ENCODE data around the gene LRRC45.

The LRRC45 gene

DNA sequence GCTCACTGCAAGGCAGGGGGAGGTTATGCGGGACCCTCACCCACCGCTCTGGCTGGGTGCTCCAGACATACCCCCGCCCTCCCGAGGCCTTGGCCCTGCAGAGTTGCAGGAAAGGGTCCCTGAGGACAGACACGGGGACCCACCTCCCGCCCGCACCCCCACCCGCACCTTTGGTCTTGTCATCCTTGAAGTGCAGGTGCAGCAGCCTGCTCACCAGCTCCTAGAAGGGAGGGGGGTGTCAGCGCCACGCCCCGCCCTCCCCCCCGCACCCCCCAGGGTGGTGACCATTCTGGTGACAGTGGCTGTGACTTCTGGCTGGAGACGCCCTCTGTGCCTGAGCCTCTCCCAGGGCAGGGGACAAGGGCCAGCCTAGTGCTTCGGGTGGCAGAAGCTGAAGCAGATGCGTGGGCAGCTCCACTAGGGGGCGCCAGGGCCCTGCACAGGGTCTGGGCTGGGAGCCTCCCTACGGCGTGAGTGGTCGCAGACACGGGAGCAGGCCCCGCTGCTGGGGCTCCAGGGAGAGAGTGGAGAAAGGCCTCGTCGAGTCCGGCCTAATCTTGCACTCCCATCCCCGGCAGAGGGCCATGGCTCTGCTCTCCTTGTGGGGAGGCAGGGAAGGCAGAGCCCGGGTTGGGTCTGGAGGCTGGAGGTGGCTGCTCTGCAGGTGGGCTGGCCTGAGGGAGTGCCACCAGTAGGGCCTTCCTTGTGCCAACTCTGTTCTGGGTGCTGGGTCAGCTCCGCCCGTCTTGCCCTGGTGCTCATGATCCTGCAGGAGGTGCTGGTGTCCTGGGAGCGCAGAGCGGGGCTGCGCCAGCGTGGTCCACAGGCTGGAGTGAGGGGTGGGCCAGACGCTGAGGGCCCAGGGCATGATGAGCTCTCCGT is 3.2 kb upstream of the LRRC45 start:
- DNase-seq (ENCODE audit: low read depth) = no peak

GRCh38 chr17:82020572-82021106 is 2.5 kb upstream of the LRRC45 start:
- DNase-seq (ENCODE audit: low read depth) = no peak

DNA sequence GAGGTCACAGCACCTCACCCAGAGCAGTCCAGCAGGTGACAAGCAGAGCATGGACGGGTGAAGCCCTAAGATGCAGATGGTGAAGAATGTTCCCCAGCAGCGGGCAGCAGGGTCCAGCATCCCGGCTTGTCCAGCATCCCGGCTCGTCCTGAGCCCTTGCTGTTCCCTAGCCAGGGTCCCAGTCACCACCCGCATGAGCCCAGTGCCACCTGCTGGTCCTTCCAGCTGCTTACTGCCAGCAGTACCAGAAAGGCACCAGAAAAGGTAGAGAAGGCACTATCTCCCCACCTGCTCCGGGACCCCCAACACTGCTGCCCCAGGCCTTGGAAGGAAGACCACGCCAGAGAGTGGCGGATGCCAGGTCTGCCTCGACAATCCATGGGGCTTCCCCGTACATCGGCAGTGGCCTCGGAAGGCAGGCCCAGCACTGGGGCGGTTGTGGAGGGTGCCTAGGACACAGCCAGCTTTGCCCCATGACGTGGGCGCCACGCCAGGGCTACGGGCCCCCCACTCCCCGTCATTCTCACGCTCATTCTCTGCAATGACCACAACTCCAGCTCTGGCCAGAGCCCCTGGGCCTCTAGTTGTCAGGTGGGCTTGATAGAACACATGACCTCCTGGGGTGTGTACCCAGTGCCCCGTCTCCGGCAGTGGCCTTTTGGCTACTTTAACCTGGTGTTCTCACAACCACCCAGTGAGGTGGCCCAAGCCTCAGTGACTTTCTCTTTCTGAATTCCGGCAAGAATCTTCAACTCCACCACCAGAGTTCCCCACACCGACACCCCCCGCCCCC is 1.8 kb upstream of the LRRC45 start:
- DNase-seq (ENCODE audit: low read depth) = no peak

DNA sequence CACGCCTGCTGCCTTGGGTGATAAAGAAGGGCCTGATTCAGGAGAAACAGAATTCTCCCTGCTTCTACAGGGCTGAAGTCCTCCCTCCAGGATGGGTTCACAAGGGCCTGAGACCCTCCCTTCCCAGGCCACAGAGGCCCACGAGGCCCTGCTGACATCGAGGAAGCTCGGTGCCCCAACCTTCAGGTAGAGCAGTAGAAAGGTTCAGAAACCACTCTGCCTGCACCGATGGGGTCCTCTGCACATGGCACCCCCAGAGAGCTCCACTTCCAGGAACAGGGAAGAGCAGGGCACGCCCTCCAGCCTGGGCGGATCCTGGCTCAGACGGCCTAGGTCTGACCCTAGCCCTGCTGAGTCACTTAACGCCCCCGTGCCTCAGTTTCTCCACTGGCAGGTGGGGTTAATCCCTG is 1.2 kb upstream of the LRRC45 start:
- DNase-seq (ENCODE audit: low read depth) = no peak

DNA sequence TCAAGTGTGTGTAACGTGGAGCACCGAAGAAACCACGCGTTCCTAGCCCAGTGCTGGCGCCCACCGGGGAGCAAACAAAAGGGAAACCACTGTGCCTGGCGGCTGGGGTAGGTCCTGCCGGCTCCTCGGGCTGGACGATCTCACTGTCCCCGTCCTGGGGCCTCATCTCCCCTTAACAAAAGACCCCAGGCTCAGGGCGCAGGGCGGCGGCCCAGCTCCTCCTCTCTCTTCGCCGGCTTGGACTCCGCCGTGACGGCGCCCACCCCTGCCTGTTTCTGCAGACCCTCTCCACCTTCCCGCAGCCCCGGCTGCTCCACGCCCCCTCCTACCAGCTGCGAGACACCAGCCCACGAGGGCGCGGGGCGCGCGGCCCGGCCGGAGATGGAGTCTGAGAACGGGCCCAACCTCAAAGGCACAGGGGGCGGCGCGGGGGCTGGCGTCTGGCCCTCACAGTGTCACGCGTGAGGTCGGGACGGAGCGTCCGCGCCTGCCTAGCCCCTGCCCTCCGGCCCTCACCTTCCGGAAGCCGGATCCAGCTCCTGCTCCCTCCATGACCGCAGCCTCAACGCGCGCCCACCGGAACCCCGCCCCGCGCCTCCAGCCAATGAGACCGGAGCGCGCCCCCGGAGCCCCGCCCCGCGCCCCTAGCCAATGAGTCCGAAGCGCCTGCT is 660 bp upstream of the LRRC45 start, which contains the start of gene CENPX:
Gene CENPX (minus strand): TSS at position 569 of the 671 bp plus-strand sequence. CDS start 17 bp downstream, at position 552.
- no peak for DNase-seq (ENCODE audit: low read depth)

GRCh38 chr17:82023447-82024241 is 539 bp downstream of the LRRC45 start:
- no peak for DNase-seq (ENCODE audit: low read depth)

DNA sequence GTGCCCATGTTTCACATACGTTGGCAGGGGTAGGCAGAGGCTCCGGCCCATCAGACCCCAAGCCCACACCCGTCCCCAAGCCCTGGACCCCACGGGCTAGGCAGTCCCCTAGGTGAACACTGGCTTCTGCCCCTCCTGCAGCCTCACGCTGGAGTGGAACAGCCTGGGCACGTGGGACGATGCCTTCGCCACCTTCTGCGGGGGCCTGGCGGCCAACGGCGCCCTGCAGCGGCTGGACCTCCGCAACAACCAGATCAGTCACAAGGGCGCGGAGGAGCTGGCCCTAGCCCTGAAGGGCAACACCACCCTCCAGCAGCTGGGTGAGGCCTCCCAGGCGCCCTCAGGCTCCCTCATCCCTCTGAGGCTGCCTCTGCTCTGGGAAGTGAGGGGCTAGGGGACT is 1.8 kb downstream of the LRRC45 start:
- DNase-seq (ENCODE audit: low read depth) = no peak

DNA sequence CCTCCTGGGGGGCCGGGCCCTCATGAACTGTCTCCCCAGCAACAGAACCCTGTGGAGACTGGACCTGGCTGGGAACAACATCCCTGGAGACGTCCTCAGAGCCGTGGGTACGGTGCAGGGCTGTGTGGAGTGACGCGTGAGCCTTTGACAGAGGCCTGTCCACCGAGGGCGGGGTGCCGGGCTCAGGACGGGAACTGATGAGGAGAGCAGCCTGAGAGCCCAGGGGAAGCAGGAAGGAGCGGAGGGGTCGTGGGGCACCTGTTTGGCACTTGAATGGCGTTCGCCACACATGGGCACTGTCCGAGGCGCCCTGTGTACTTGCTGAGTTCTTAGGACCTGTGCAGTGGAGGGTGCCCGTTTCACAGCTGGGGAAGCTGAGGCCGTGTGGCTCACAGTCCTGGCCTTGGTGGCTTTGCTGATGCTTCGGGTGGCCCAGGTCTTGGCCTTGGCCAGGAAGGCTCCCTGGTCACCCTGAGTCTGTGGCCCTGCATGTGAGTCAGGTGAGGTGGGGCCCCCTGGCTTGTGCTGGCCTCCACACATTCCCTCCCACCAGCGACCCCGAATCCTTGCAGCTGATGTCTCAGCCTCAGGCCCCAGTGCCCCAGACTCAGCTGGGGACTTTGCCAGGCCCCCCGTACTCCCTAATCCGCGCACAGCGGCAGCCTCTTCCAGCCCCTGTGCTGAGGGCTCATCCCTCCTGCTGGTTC is 2.4 kb downstream of the LRRC45 start:
- no peak for DNase-seq (ENCODE audit: low read depth)

DNA sequence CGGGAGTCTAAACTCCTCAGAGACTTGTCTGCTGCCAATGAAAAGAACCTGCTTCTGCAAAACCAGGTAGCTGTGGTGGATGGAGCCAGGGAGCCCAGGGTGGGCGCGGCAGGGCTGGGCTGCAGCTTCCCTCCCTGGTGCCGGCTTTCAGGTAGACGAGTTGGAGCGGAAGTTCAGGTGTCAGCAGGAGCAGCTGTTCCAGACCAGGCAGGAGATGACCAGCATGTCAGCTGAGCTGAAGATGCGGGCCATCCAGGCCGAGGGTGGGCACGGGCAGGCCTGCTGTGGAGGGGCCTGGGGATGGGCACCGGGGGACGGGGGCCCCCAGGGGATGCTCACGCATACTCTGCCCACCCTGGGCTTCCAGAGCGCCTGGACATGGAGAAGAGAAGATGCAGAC is 5.1 kb downstream of the LRRC45 start:
- DNase-seq (ENCODE audit: low read depth) = no peak

GRCh38 chr17:82028966-82029365 is 5.9 kb downstream of the LRRC45 start:
- no peak for DNase-seq (ENCODE audit: low read depth)

DNA sequence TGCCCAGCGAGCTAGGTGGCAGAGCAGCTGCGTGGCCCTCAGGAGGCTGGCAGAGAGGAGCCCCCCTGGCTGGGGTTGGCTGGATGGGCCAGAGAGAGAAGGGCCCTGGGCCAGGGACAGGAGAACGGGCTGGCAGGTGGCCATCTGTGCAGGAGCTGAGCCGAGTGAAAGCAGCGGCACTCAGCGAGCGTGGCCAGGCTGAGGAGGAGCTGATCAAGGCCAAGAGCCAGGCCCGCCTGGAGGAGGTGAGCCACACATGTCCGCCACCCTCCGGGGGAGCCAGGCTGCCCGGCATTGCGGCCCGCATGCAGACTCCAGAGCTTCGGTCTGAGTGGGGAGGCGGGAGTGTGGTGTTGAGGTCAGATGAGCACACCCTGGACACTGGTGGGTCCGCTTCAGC is 6.3 kb downstream of the LRRC45 start:
- DNase-seq (ENCODE audit: low read depth) = no peak

DNA sequence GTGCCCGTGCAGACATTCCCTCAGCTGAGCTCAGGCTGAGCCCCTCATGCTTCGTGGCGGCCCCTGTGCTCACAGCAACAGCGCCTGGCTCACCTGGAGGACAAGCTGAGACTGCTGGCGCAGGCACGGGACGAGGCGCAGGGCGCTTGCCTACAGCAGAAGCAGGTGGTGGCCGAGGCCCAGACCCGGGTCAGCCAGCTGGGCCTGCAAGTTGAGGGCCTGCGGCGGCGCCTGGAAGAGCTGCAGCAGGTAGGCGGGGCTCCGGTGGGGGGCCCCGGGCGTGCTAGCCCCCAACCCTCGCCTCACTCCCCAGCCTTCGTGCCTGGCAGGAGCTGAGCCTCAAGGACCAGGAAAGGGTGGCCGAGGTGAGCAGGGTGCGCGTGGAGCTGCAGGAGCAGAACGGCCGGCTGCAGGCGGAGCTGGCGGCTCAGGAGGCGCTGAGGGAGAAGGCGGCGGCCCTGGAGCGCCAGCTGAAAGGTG is 6.9 kb downstream of the LRRC45 start:
- no peak for DNase-seq (ENCODE audit: low read depth)

DNA sequence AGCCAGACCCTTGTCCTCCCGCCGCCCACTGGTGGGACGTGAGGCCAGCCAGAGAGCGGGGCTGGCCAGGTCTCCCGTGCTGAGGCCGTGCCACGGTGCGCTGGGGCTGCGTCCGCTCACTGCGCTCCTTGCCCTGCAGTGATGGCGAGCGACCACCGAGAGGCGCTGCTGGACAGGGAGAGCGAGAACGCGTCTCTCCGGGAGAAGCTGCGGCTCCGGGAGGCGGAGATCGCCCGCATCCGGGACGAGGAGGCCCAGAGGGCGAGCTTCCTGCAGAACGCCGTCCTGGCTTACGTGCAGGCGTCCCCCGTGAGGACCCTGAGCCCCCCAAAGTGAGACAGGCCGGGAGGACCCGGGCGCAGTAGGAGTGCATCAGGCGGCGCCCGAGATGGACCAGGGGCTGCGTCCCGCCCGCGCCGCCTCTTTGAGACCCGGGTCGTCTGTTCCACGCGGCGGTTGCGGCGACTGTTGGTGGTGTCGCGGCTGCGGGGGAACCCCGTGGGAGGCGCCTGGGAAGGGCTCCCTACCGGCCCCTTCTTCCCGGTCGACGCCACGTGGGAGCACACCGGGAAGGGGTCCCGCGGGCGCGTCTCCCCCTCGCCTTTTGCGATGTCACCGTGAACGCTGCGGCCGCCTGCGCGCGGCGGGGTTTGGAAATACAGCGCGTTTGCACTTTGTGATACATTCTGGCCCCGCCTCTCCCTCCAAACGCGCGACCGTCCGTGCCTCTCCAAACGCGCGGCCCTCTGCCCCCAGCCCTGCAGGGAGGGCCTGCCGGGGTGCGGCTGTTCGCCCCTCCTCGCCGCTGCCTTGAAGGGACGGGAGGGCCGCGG is 7.6 kb downstream of the LRRC45 start:
- no peak for DNase-seq (ENCODE audit: low read depth)

DNA sequence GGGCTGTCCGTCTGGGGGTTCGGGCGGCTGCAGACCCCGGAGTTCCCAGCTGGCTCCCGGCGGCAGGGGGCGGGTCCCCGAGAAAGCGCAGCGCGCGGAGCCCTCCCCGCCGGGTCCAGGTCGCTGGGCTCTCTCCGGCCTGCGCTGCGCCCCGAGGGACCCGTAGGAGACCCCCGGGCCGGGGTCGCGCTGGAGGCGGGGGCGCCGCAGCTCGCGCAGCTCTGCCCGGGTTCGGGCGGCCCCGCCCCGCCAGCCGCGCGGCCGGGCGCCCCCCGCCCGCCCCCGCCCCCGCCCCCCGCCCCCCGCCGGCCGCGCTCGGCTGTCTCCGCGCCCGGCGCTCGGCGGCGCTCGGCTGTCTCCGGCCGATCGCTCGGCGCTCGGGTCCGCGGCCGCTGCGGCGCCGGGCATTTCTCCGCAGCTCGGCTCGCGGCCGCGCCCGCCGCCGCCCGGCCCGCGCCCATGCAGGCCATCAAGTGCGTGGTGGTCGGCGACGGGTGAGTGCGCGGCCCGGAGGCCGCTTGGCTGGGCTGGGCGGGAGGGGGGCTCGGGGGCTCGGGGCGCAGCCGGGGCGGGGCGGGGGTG is 8.3 kb downstream of the LRRC45 start, which contains the start of gene RAC3:
Gene RAC3 (plus strand): TSS at position 376 of the 582 bp plus-strand sequence. CDS start 84 bp downstream, at position 460.
- no peak for DNase-seq (ENCODE audit: low read depth)

DNA sequence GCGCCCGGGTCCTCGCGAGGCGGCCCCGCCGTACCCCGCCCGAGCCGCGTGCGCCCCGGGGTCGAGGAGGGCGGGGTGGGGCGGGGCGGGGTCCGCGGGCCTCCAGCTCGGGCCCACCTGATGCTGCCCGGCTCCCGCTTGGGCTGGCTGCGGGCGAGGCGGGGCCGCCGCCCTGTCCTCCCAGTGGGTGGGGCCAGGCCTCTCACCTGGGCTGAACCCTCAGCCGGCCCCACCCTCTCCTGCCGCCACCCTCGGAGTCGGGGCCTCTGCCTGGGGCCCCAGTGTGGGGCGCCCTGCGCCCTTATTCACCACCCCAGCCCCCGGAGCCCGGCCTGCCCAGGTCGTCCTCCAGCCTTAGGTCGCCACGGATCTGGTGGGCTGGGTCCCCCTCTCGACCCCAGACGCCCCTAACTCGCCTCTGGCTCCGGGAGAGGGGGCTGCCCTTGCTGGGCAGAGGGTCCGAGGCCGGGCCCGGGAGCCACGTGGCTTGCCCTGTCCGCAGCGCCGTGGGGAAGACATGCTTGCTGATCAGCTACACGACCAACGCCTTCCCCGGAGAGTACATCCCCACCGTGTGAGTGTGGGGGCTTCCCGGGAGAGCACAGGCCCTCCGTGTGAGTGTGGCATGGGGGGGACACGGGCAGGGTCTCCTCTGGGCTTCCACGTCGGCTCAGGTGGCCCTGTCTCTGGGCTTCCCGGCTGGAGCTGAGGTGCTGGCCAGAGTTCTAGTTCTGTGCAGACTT is 9.0 kb downstream of the LRRC45 start:
- DNase-seq (ENCODE audit: low read depth) = no peak

GRCh38 chr17:82033359-82034085 is 10.4 kb downstream of the LRRC45 start:
- no peak for DNase-seq (ENCODE audit: low read depth)

- DNase-seq (ENCODE audit: low read depth) = no peak
Measured at GRCh38 chr17:82034371-82035011, 11.4 kb downstream of the LRRC45 start.

Measured in HS-27A (cell line).